HG02678 (cell line): ENCODE data around the gene ZNF581.

Source experiments
- ATAC-seq: cut with Tn5 transposase; IDR thresholded peaks from one replicate; pipeline ENCODE4 v1.9.1; 2021; ENCODE audit warnings: mild to moderate bottlenecking, moderate library complexity; ENCODE audit not compliant: unreplicated experiment

Gene ZNF581

DNA sequence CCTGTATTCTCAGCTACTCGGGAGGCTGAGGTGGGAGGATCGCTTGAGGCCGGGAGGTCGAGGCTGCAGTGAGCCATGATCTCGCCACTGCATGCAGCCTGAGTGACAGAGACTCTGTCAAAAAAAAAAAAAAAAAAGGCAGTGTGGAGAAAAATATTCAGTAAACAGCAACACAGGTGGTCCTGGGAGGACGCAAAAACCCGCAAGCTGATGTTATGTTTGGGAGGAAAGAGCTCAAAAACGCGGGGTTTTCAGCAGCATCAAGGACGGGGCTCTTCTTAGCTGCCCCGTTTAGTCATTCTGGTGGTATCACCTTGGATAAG, 18.5 kb upstream of the ZNF581 start:
- no peak for ATAC-seq

- ATAC-seq = no peak
Measured at GRCh38 chr19:55626350-55626749, 17.1 kb upstream of the ZNF581 start.

DNA sequence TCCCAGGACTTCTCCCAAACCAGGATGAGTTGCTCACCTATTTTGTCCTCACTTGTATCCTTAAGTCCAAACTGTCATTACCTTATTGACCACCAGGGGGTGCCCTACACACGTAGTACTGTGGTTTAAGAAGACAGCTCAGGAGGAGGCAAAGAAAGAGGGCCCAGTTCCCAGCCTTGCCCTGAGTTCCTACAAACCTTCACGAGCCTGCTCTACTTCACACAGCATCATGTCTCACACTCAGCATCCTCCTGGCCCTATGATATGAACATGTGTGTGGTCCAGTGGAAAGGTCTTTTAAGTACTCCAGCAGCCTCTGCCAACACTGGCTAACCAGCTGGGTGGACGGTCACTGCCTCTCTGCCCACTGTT, 11.0 kb upstream of the ZNF581 start:
- no peak for ATAC-seq

DNA sequence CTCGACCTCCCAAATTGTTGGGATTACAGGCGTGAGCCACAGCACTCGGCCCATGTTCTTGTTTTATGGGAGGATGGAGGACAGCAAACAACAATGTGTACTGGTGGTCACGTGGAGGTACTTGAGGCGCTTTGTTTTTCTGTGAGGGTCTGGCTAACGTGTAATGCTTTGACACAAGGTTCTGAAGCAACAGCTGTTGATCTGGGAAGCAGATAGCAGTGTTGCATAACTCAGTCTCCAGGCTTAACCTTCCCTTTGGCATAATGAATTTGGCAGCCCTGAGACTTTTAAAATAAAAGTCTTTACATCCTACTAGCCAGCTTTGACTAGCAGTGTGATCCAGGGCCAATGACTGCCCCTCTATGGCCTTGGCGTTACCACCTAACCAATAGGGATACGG, 9.6 kb upstream of the ZNF581 start:
- no peak for ATAC-seq

GRCh38 chr19:55635334-55635717, 8.1 kb upstream of the ZNF581 start:
- ATAC-seq = no peak

DNA sequence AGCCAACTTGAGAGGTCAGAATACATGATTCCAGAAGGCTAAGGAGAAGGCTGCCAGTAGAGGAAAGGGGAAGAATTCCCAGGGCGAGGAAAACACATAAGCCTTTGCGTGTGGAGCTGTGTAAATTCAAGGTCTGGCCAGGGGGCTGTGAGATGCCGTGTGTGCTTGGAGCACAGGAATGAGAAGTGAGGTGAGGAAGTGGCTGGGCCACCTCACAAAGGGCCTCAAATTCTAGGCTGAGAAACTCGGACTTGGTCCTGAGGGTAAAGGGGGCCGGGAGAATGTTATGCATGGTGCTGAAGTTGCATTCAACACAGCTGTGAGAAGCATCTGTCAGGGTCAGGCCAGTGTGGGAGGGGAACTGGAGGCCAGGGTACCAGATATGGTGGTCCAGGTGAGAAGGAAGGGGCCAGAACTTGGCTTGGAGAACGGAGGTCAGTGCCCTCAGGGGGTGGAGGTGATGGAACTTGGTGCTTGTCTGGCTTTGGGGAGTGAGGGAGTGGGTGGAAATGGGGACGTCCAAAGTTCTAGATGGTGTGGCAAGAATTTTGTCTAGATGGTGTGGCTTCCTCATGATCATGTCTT, 7.5 kb upstream of the ZNF581 start:
- ATAC-seq = no peak

- no peak for ATAC-seq
Measured at GRCh38 chr19:55636723-55637122, 6.7 kb upstream of the ZNF581 start.

GRCh38 chr19:55637534-55637933, 5.9 kb upstream of the ZNF581 start:
- ATAC-seq = no peak

DNA sequence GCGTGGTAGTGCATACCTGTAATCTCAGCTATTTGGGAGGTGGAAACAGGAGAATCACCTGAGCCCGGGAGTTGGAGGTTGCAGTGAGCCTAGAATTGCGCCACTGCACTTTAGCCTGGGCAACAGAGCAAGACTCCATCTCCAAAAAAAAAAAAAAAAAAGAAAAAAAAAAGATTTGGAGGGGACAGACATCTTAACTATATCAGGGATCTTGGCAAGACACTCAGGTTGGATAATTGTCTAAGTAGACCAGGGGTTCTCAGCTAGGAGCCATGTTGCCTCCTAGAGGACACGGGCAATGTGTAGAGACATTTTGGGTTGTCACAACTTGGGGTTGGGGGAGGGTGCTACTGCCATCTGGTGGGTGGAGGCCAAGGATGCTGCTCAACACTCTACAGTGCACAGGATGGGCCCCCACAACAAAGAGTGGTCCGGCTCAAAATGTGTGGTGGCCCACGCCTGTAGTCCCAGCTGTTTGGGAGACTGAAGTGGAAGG, 4.5 kb upstream of the ZNF581 start:
- no peak for ATAC-seq

DNA sequence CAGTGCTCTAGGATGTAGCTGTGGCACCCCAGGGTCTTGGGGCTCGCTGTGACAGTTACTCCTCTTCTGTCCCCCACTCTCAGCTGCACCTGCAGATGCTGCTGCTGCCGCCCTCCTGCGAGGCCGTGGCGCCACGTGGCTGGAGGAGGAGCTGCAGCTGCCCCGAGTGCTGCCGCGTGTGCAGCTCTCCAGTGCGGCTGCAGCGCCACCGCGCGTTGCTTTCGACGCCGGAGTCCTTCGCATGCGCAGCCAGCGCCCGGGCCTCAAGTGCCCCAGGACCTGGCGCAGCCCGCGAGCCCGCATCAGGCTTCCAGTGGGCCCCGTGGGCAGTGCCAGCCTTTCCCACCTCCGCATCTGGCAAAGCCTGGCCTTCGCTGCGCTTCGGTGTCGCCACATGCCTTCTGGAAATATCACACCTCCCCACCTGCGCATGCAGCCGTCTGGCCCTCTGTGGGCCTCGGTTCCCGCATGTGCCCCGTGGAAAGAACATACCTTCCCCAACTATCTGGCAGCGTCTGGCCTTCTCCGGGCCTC, 3.3 kb upstream of the ZNF581 start:
- ATAC-seq = no peak

GRCh38 chr19:55640577-55641425, 2.6 kb upstream of the ZNF581 start, which contains the start of gene ZNF580:
TSS of gene ZNF580 (plus strand) at chr19:55641002. CDS start at chr19:55642509, 1,507 bp downstream.
- no peak for ATAC-seq

DNA sequence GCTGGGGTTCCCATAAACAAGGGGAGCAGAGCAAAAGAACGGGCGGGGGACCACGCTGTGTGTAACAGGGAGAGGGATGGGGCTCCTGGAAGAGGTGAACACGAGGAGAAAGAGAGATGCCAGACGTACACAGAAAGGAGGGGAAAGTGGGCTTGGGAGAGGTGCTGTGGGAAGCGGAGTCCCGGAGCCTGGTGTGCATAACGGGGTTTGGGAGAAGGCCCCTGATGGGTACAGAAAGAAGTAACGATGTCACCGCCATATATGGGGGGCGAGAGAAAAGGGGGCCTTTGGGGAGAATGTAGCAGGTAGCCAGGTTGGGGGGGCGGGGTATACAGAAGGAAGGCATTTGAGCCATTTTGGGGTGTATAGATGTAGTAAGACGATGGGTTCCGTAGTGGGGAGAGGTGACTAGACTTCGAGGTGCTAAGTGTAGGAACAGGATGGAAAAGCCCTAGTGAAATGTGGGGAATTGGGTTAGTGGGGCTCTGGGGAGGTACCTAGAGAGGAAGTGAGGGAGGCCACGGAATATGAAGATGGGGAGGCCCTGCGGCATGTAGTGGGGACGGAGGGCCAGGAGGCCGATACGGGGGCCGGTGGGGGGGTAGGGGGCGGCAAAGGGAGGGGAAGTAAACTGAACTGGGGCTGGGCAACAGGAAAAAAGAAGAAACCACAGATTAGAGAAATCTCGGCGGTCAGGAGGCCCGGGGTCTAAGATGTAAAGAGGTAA, 1.9 kb upstream of the ZNF581 start:
- ATAC-seq = no peak

- ATAC-seq = no peak
Measured at GRCh38 chr19:55642153-55643002, 1.1 kb upstream of the ZNF581 start.

- no peak for ATAC-seq
Measured at GRCh38 chr19:55643887-55644176, 383 bp downstream of the ZNF581 start.

DNA sequence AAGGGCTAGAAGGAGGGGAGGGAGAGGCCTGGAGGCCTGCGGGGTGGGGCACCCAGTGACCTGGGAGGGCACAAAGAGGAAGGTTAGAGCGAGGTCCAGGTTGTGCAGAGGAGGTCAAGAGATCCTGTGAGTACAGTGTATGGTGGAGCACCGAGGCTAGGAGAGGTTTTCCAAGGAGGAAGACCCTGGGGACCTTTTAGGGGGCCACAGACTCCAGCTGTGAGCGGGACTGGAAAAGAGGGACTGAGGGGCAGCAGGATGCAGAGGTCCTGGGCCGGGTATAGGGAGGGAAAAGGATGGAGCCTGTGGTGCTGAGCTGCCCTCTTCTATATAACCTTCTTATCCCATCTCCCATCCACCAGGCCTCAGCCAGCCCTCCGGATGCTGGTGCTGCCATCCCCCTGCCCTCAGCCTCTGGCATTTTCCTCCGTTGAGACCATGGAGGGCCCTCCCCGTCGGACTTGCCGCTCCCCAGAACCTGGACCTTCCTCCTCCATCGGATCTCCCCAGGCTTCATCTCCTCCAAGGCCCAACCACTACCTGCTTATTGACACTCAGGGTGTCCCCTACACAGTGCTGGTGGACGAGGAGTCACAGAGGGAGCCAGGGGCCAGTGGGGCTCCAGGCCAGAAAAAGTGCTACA, 863 bp downstream of the ZNF581 start:
- ATAC-seq = no peak

GRCh38 chr19:55644842-55645511, 1.5 kb downstream of the ZNF581 start:
- ATAC-seq = no peak

GRCh38 chr19:55645512-55645881, 2.0 kb downstream of the ZNF581 start:
- no peak for ATAC-seq

DNA sequence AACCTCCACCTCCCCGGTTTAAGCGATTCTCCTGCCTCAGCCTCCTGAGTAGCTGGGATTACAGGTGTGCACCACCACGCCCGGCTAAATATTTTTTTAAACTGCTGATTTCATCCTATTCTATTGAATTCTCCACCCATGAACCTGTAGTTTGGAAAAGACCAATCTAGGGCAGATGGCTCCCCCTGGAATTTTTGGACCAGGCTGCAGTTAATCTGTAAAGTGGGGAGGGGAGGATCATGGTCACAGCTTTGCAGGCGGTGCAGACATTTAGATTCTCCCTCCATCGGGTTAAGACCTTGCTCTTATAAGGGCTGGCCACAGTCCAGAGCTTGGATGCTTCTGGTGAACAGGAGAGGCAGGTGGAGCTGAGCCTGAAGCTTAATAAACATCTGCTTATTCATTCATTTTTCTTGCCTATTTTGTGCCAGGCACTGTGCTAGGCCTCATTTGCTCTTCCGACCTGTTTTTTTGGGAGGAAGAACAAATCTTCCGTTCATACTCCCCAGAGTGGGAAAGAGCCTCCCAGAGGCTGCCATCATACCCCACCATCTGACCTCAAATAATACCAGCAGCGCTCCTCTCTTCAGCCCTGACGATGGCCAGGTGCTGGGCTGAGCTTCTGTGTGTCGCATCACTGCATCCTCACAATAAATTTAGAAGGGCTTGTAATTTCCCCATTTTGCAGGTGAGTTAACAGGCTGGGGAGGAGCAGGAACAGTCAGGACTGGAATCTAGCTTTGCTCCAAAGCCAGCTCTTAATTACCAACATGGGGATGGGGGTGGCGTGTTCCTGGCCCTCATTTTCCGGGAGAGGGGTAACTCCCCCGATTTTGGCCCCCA, 3.7 kb downstream of the ZNF581 start:
- ATAC-seq = no peak
